B cell (primary cell): Measurements from ENCODE around the gene AZIN2. TPM values are rescaled to one million over a fixed set of nuclear protein-coding genes. Genes with fewer than 3 reads are reported as not detected.

Experiments
- ATAC-seq: fragments of 200-7000 bp; cut with Tn5 transposase; one replicate; pipeline ENCODE4 v1.10.0; 2021; ENCODE audit warnings: low read depth, mild to moderate bottlenecking, moderate number of reproducible peaks, moderate library complexity
- CTCF ChIA-PET: fragments of 350-600 bp; sonication (Branson Sonifier 250); formaldehyde crosslinking; loops from one replicate; lab custom pipeline; 2021; ENCODE audit warnings: antibody characterized with exemption, inconsistent platforms; lab: Charles Lee
- POLR2A ChIA-PET: fragments of 350-600 bp; sonication (Branson Sonifier 250); formaldehyde crosslinking; loops from one replicate; lab custom pipeline; 2021; ENCODE audit warnings: antibody characterized with exemption; lab: Charles Lee
- DNase-seq: peaks from one replicate; pipeline ENCODE4 v3.0.0; 2013
- H2AFZ ChIP-seq: 2 replicates; pipeline ENCODE4 v1.6.1; 2012; ENCODE audit warnings: mild to moderate bottlenecking, low read depth, low read length; ENCODE audit not compliant: insufficient read depth, poor library complexity, severe bottlenecking
- H3K27ac ChIP-seq, 2 donors: 1 replicate in 1 of 2; 2 replicates in 1 of 2; pipeline ENCODE4 v1.5.1; 2012 to 2013; ENCODE audit warnings: low read length in 2 of 2, mild to moderate bottlenecking in 2 of 2, moderate library complexity in 1 of 2
- H3K27me3 ChIP-seq, 4 experiments: fragments of 200-600 bp in 1 of 4; sonication (generic) in 1 of 4; replicated peaks in 1 of 4; 1 replicate in 2 of 4; 2 replicates in 2 of 4; pipeline versions ENCODE4 v1.6.1 to v1.7.0; 2013 to 2016; ENCODE audit warnings: low read length in 3 of 4, mild to moderate bottlenecking in 2 of 4, mixed read lengths in 1 of 4, moderate library complexity in 1 of 4; ENCODE audit not compliant: insufficient read depth in 4 of 4, control insufficient read depth in 3 of 4; ENCODE audit errors: control extremely low read depth in 1 of 4
- H3K36me3 ChIP-seq, 2 experiments: replicated peaks in 1 of 2; 1 replicate in 1 of 2; 2 replicates in 1 of 2; pipeline versions ENCODE4 v1.6.1 to v1.7.1; 2013; ENCODE audit warnings: low read length in 1 of 2; ENCODE audit not compliant: insufficient read depth in 2 of 2, control insufficient read depth in 1 of 2; ENCODE audit errors: control extremely low read depth in 1 of 2, extremely low read depth in 1 of 2
- H3K4me1 ChIP-seq, 2 donors: fragments of 200-600 bp in 1 of 2; sonication (generic) in 1 of 2; 1 replicate in 1 of 2; 2 replicates in 1 of 2; pipeline versions ENCODE4 v1.5.1 to v1.6.1; 2013 to 2017; ENCODE audit warnings: low read length in 2 of 2; ENCODE audit not compliant: control insufficient read depth in 2 of 2, insufficient read depth in 2 of 2
- H3K4me2 ChIP-seq: replicated peaks from 2 replicates; pipeline ENCODE3; 2012; ENCODE audit warnings: mild to moderate bottlenecking, low read depth, low read length; ENCODE audit not compliant: poor library complexity, severe bottlenecking
- H3K4me3 ChIP-seq, 5 experiments: fragments of 200-600 bp in 1 of 5; sonication (generic) in 1 of 5; 1 replicate in 3 of 5; 2 replicates in 2 of 5; pipeline versions ENCODE4 v1.5.1 to v1.7.0; 2011 to 2016; ENCODE audit warnings: low read length in 4 of 5, mild to moderate bottlenecking in 4 of 5, low read depth in 2 of 5, control low read depth in 1 of 5, moderate library complexity in 1 of 5; ENCODE audit not compliant: insufficient read depth in 1 of 5; ENCODE audit errors: control extremely low read depth in 1 of 5, extremely low read depth in 1 of 5
- H3K79me2 ChIP-seq: fragments of 200-600 bp; sonication (generic); one replicate; pipeline ENCODE4 v1.6.0; 2016; ENCODE audit warnings: low read length; ENCODE audit not compliant: control insufficient read depth, insufficient read depth
- H3K9ac ChIP-seq: fragments of 200-600 bp; sonication (generic); 2 replicates; pipeline ENCODE4 v1.6.1; 2017; ENCODE audit warnings: mild to moderate bottlenecking, low read length, moderate library complexity
- H3K9me3 ChIP-seq, 3 donors: one replicate each; pipeline versions ENCODE4 v1.6.1 to v1.7.1; 2013; ENCODE audit warnings: low read length in 2 of 3; ENCODE audit not compliant: control insufficient read depth in 2 of 3, insufficient read depth in 1 of 3; ENCODE audit errors: control extremely low read depth in 1 of 3
- H4K20me1 ChIP-seq: 2 replicates; pipeline ENCODE4 v1.6.0; 2012; ENCODE audit warnings: mild to moderate bottlenecking, low read length; ENCODE audit not compliant: insufficient read depth, control insufficient read depth, poor library complexity, severe bottlenecking
- H3K27ac Mint-ChIP-seq: one replicate; pipeline ENCODE4 v1.8.0; 2021; ENCODE audit warnings: mixed read lengths
- H3K27me3 Mint-ChIP-seq: one replicate; pipeline ENCODE4 v1.8.0; 2021; ENCODE audit warnings: mixed read lengths
- H3K4me1 Mint-ChIP-seq: one replicate; pipeline ENCODE4 v1.8.0; 2021; ENCODE audit warnings: mixed read lengths
- H3K4me3 Mint-ChIP-seq: one replicate; pipeline ENCODE4 v1.8.0; 2021; ENCODE audit warnings: mixed read lengths
- H3K9me3 Mint-ChIP-seq: one replicate; pipeline ENCODE4 v1.8.0; 2022; ENCODE audit warnings: mixed read lengths; ENCODE audit not compliant: insufficient read depth
- EZH2 ChIP-seq: IDR thresholded peaks from 2 replicates; pipeline ENCODE4 v1.6.1; 2012; ENCODE audit warnings: borderline replicate concordance, low read depth, mild to moderate bottlenecking, moderate library complexity, low read length; ENCODE audit not compliant: insufficient read depth, poor library complexity, severe bottlenecking
- WGBS: methylation state at CpG from one replicate; pipeline ENCODE4 v1.1.5; 2013; ENCODE audit warnings: missing lambda C conversion rate; ENCODE audit not compliant: insufficient coverage; 5-methylcytosine and 5-hydroxymethylcytosine counted together
- intact Hi-C: fragments of 100-400 bp; cut with micrococcal nuclease; formaldehyde crosslinking; loops from one replicate; pipeline ENCODE4 v1.10.0; 2022
- polyA plus RNA-seq: library from polyadenylated mRNA; depleted of rRNA; stranded (reverse); fragments of >200 nt; gene quantifications from 2 replicates; pipeline ENCODE4 v1.2.3, GENCODE V29; 2012
- total RNA-seq, 2 donors: library from RNA; stranded (reverse); fragments of 120-200 nt in 1 of 2; gene quantifications; 1 replicate in 1 of 2; 2 replicates in 1 of 2; pipeline versions ENCODE4 v1.2.3 to v1.2.4, GENCODE V29; 2013 to 2022
- TF ChIP-seq, protein P1 (sequence below): fragments of 200-600 bp; IDR thresholded peaks from one replicate; pipeline ENCODE4 v1.8.0; 2022; ENCODE audit warnings: antibody characterized with exemption, mild to moderate bottlenecking

The AZIN2 gene
- total and polyA plus RNA-seq, 2 donors (not counting 1 experiment from before 2014, with no cell fraction given): 0.33 to 5.9 TPM

DNA sequence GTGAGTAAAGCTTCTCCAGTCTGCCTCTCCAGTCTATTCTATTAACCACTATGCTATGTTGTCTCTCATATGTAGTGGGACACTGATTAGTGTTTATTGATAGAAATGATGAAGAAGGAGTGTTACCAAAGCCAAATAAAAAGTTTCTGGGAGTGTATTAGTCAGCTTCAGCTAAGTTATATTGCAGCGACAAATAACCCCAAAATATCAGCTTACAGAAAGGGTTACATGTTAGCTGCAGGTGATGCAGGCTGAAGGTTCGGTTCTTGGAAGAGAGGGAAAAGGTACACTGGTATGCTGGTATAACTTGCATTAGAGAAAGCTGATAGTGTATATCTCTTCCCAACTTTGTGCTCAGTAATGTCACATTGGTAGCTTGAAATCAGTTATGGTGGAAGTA lies 33.7 kb upstream of the AZIN2 start:
- intact Hi-C loops: no loop called here
- CTCF ChIA-PET: interaction anchor here (0.6 to 1.4 kb wide), 3 partner anchors 26 to 115 kb away, joined by 3 to 6 read pairs (median 4); no protein-coding TSS in a partner anchor

DNA sequence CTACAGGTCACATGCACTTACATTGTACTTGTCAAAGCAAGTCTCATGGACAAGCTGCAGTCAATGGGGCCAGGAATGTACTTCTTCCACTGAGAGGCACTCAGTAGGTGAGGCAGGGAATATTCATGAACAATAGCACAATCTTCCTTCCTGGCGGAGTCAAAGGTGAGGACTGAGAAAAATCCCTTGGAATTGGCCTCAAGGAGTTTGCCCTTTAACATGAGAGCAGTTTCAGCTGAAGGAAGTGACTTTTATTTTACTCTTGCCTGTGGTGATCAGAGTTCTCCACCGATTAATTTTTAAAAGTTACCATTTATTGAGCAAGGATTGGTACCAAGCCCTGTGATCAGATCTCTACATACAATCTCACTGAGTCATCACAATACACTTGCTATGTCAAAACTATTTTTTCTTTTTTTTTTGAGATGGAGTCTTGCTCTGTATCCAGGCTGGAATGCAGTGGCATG lies 33.1 kb upstream of the AZIN2 start:
- Mint-ChIP-seq H3K27ac (no peak overlapping the region), H3K4me1 (no peaks in the 10 kb centered on the region), H3K27me3 (peaks cover 21% of the 10 kb centered on the region), H3K4me3 (no peak overlapping the region), H3K9me3 (no peaks in the 10 kb centered on the region)
- intact Hi-C loops: no loop called here
- no peak overlapping the region for H3K4me2 ChIP-seq
- H3K36me3 ChIP-seq: no peaks in the 10 kb centered on the region
- no peak overlapping the region for H3K9ac ChIP-seq
- no CpG with 5 or more reads among the region's 2 CpGs for WGBS
- no peaks in the 10 kb centered on the region for H3K79me2 ChIP-seq
- no peaks in the 10 kb centered on the region for H3K9me3 ChIP-seq
- DNase-seq (no peak), ATAC-seq (no peak)
- ChIA-PET POLR2A (no interaction called here), CTCF (interaction anchor here (0.6 to 1.1 kb wide), 2 partner anchors 27 to 45 kb away, joined by 3 to 6 read pairs; no protein-coding TSS in a partner anchor)
- H3K27me3 ChIP-seq: peaks cover 0 to 6% (median 0%) of the 10 kb centered on the region in 4 experiments
- H3K4me1 ChIP-seq: no peaks in the 10 kb centered on the region
- no peak overlapping the region for H3K4me3 ChIP-seq
- no peak for TF ChIP-seq EZH2
- TF ChIP-seq, protein P1, sequence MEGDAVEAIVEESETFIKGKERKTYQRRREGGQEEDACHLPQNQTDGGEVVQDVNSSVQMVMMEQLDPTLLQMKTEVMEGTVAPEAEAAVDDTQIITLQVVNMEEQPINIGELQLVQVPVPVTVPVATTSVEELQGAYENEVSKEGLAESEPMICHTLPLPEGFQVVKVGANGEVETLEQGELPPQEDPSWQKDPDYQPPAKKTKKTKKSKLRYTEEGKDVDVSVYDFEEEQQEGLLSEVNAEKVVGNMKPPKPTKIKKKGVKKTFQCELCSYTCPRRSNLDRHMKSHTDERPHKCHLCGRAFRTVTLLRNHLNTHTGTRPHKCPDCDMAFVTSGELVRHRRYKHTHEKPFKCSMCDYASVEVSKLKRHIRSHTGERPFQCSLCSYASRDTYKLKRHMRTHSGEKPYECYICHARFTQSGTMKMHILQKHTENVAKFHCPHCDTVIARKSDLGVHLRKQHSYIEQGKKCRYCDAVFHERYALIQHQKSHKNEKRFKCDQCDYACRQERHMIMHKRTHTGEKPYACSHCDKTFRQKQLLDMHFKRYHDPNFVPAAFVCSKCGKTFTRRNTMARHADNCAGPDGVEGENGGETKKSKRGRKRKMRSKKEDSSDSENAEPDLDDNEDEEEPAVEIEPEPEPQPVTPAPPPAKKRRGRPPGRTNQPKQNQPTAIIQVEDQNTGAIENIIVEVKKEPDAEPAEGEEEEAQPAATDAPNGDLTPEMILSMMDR: no peak
- H3K27ac ChIP-seq: no peak overlapping the region
- no peaks in the 10 kb centered on the region for H4K20me1 ChIP-seq
- H2AFZ ChIP-seq: no peak overlapping the region

More for the DNA sequence above, 33.7 kb upstream of the AZIN2 start:
- DNase-seq (no peak), ATAC-seq (no peak)
- no peak overlapping the region for H3K4me2 ChIP-seq
- POLR2A ChIA-PET: interaction anchor here (0.7 kb wide), 1 partner anchor 205 kb away, joined by 5 read pairs; no protein-coding TSS in a partner anchor
- no peak overlapping the region for H3K27ac Mint-ChIP-seq
- H2AFZ ChIP-seq: no peak overlapping the region
- no peak overlapping the region for H3K27ac ChIP-seq
- H3K27me3 ChIP-seq: peaks cover 0 to 6% (median 0%) of the 10 kb centered on the region in 4 experiments
- TF ChIP-seq, protein P1: no peak
- no peak for TF ChIP-seq EZH2
- H3K4me3 ChIP-seq: no peak overlapping the region
- no peaks in the 10 kb centered on the region for H3K9me3 Mint-ChIP-seq
- H3K36me3 ChIP-seq: no peaks in the 10 kb centered on the region
- WGBS: no CpG with 5 or more reads among the region's 2 CpGs
- peaks cover 21% of the 10 kb centered on the region for H3K27me3 Mint-ChIP-seq
- H3K9me3 ChIP-seq: no peaks in the 10 kb centered on the region
- no peak overlapping the region for H3K4me3 Mint-ChIP-seq
- H4K20me1 ChIP-seq: no peaks in the 10 kb centered on the region
- H3K4me1 ChIP-seq: no peaks in the 10 kb centered on the region
- H3K9ac ChIP-seq: no peak overlapping the region
- no peaks in the 10 kb centered on the region for H3K79me2 ChIP-seq
- H3K4me1 Mint-ChIP-seq: no peaks in the 10 kb centered on the region
